Liver (tissue), 9 donors: Measurements from ENCODE around the gene ACCS. TPM values are rescaled to one million over a fixed set of nuclear protein-coding genes. Genes with fewer than 3 reads are reported as not detected.

ENCODE experiments used
- DNase-seq: peaks from one replicate; pipeline ENCODE4 v3.0.0-alpha.2; 2017; ENCODE audit warnings: low spot score
- H3K27ac ChIP-seq, 2 donors: one replicate each; pipeline ENCODE4 v1.7.0; 2013; ENCODE audit warnings: inconsistent platforms in 2 of 2, low read length in 2 of 2, control low read depth in 1 of 2, low read depth in 1 of 2, mild to moderate bottlenecking in 1 of 2
- H3K27me3 ChIP-seq, 4 donors: one replicate each; pipeline versions ENCODE4 v1.6.1 to v1.7.0; 2013; ENCODE audit warnings: low read length in 3 of 4, inconsistent platforms in 1 of 4, mild to moderate bottlenecking in 1 of 4, moderate library complexity in 1 of 4; ENCODE audit not compliant: control insufficient read depth in 4 of 4, insufficient read depth in 4 of 4
- H3K36me3 ChIP-seq, 4 donors: one replicate each; pipeline versions ENCODE4 v1.6.1 to v1.7.0; 2013; ENCODE audit warnings: low read length in 3 of 4, mild to moderate bottlenecking in 3 of 4, low read depth in 1 of 4, moderate library complexity in 1 of 4; ENCODE audit not compliant: control insufficient read depth in 4 of 4, insufficient read depth in 3 of 4
- H3K4me1 ChIP-seq, 4 donors: one replicate each; pipeline versions ENCODE4 v1.6.1 to v1.7.0; 2013; ENCODE audit warnings: low read length in 3 of 4, mild to moderate bottlenecking in 3 of 4, moderate library complexity in 1 of 4; ENCODE audit not compliant: control insufficient read depth in 4 of 4, insufficient read depth in 4 of 4
- H3K4me3 ChIP-seq, 3 donors: one replicate each; pipeline versions ENCODE4 v1.6.1 to v1.7.0; 2013; ENCODE audit warnings: low read length in 3 of 3, control low read depth in 1 of 3, low read depth in 1 of 3, mild to moderate bottlenecking in 1 of 3
- H3K9ac ChIP-seq, 2 donors: one replicate each; pipeline ENCODE4 v1.7.0; 2013; ENCODE audit warnings: low read length in 2 of 2, mild to moderate bottlenecking in 2 of 2, moderate library complexity in 2 of 2, control low read depth in 1 of 2, low read depth in 1 of 2
- H3K9me3 ChIP-seq, 4 donors: one replicate each; pipeline versions ENCODE4 v1.6.1 to v1.7.0; 2013; ENCODE audit warnings: low read length in 3 of 4; ENCODE audit not compliant: control insufficient read depth in 4 of 4
- ATF3 ChIP-seq: IDR thresholded peaks from 2 replicates; pipeline ENCODE4 v1.6.1; 2016; ENCODE audit warnings: antibody characterized with exemption
- EGR1 ChIP-seq, 2 donors: IDR thresholded peaks; 2 replicates each; pipeline ENCODE4 v1.6.1; 2016 to 2018; ENCODE audit warnings: antibody characterized with exemption in 2 of 2, low read depth in 2 of 2
- FOXA2 ChIP-seq: IDR thresholded peaks from 2 replicates; pipeline ENCODE4 v1.6.1; 2016; ENCODE audit warnings: antibody characterized with exemption
- GABPA ChIP-seq, 2 donors: IDR thresholded peaks in 1 of 2; conservative IDR thresholded peaks in 1 of 2; 2 replicates each; pipeline ENCODE4 v1.6.1; 2016; ENCODE audit warnings: antibody characterized with exemption in 2 of 2, mild to moderate bottlenecking in 1 of 2, moderate library complexity in 1 of 2
- JUND ChIP-seq, 2 donors: IDR thresholded peaks; 2 replicates each; pipeline ENCODE4 v1.6.1; 2016; ENCODE audit warnings: antibody characterized with exemption in 2 of 2
- MAX ChIP-seq: IDR thresholded peaks from 2 replicates; pipeline ENCODE4 v1.6.1; 2016; ENCODE audit warnings: antibody characterized with exemption
- NR2F2 ChIP-seq: IDR thresholded peaks from 2 replicates; pipeline ENCODE4 v1.6.1; 2016; ENCODE audit warnings: antibody characterized with exemption
- RAD21 ChIP-seq, 2 donors: IDR thresholded peaks; 2 replicates each; pipeline ENCODE4 v1.6.1; 2016; ENCODE audit warnings: antibody characterized with exemption in 2 of 2, mild to moderate bottlenecking in 2 of 2
- REST ChIP-seq: IDR thresholded peaks from 2 replicates; pipeline ENCODE4 v1.6.1; 2016; ENCODE audit warnings: antibody characterized with exemption, mild to moderate bottlenecking
- SP1 ChIP-seq: IDR thresholded peaks from 2 replicates; pipeline ENCODE4 v1.6.1; 2018; ENCODE audit warnings: antibody characterized with exemption, mild to moderate bottlenecking
- ZBTB33 ChIP-seq: IDR thresholded peaks from 2 replicates; pipeline ENCODE4 v1.6.1; 2016; ENCODE audit warnings: antibody characterized with exemption
- WGBS: extraction: QIAGEN DNeasy Blood & Tissue Kit; methylation state at CpG from one replicate; pipeline ENCODE4 v1.1.7; 2013; 5-methylcytosine and 5-hydroxymethylcytosine counted together
- polyA plus RNA-seq, 2 donors: library from polyadenylated mRNA; stranded (reverse) in 1 of 2; unstranded in 1 of 2; fragments of 200-250 nt in 1 of 2; fragments of >200 nt in 1 of 2; fragmentation: Nextera tagmentation in 1 of 2; extraction: Ambion mirVana in 1 of 2; gene quantifications; one replicate each; pipeline versions ENCODE4 v1.2.1 to v1.2.3, GENCODE V29; 2013 to 2015
- total RNA-seq, 2 donors: library from RNA; depleted of rRNA; stranded (reverse); fragments of >200 nt; gene quantifications; one replicate each; pipeline ENCODE4 v1.2.3, GENCODE V29; 2014
- donor health status: healthy.
- donor health status: healthy.
- donor health status: healthy.
- donor health status: healthy.
- donor health status: healthy.

ACCS gene
- total and polyA plus RNA-seq, 4 donors = 8.7 to 17.5 (median 10.9) TPM

- TF ChIP-seq NR2F2 = no peak
These were observed 29.7 kb downstream of the ACCS start, which contains the start of gene EXT2 (continued) for GRCh38 chr11:44095506-44096359.

- Histone ChIP-seq H3K9me3 (no peaks in the 10 kb centered on the region), H3K4me1 (peaks cover 0 to 21% (median 8%) of the 10 kb centered on the region in 4 donors), H3K36me3 (peaks cover 0 to 1% (median under 1%) of the 10 kb centered on the region in 4 donors), H3K4me3 (peak overlapping the region; percentile 52 to 95 (median 70)), H3K27me3 (no peaks in the 10 kb centered on the region), H3K27ac (no peak overlapping the region), H3K9ac (peak overlapping the region in 1 of 2 donors; percentile 69)
- TF ChIP-seq JUND (IDR thresholded peaks at IDR 0.05) = no peak
- no peak for TF ChIP-seq FOXA2
- WGBS = 15% methylated on average over 18 of the region's 18 CpGs
- DNase-seq = no peak
These were observed 30.5 kb downstream of the ACCS start for GRCh38 chr11:44096360-44097185.

GRCh38 chr11:44097821-44098220 lies 31.8 kb downstream of the ACCS start:
- Histone ChIP-seq H3K9ac (no peak overlapping the region), H3K9me3 (no peaks in the 10 kb centered on the region), H3K4me3 (no peak overlapping the region), H3K4me1 (peaks cover 0 to 21% (median 8%) of the 10 kb centered on the region in 4 donors), H3K36me3 (peaks cover 0 to 1% (median 0%) of the 10 kb centered on the region in 4 donors), H3K27me3 (no peaks in the 10 kb centered on the region), H3K27ac (no peak overlapping the region)
- no peak for TF ChIP-seq ZBTB33
- no peak for TF ChIP-seq EGR1 (IDR thresholded peaks at IDR 0.05; ENCODE audit: low read depth in 2 of 2)
- TF ChIP-seq SP1 = no peak
- TF ChIP-seq MAX = no peak
- TF ChIP-seq FOXA2 = no peak
- TF ChIP-seq RAD21 (IDR thresholded peaks at IDR 0.05) = no peak
- TF ChIP-seq REST = no peak
- no peak for TF ChIP-seq ATF3
- no peak for TF ChIP-seq GABPA (IDR thresholded peaks at IDR 0.05 in 1 of 2, conservative IDR thresholded peaks at IDR 0.05 in 1 of 2)
- 93% methylated on average over 2 of the region's 2 CpGs for WGBS
- DNase-seq = no peak
